22Rv1 (cell line): ENCODE results near the gene NEK11.

Experiments
- H3K27ac ChIP-seq: fragments of 450-650 bp; 2 replicates; pipeline ENCODE4 v1.5.1; 2017
- CTCF ChIP-seq: fragments of 450-650 bp; IDR thresholded peaks from 2 replicates; pipeline ENCODE4 v1.5.1; 2017; ENCODE audit warnings: mild to moderate bottlenecking
- ZFX ChIP-seq: fragments of 450-650 bp; IDR thresholded peaks from 2 replicates; pipeline ENCODE4 v1.6.1; 2017; ENCODE audit warnings: antibody characterized with exemption, borderline replicate concordance

NEK11 gene

GRCh38 chr3:131361464-131362421, 335.1 kb downstream of the NEK11 start:
- TF ChIP-seq ZFX = no peak
- no peak overlapping the region for H3K27ac ChIP-seq

GRCh38 chr3:131363275-131363674, 336.6 kb downstream of the NEK11 start:
- TF ChIP-seq ZFX (no peak), CTCF (no peak)
- no peak overlapping the region for H3K27ac ChIP-seq

- no peak overlapping the region for H3K27ac ChIP-seq
- TF ChIP-seq ZFX (no peak), CTCF (no peak)
These were observed 344.4 kb downstream of the NEK11 start for GRCh38 chr3:131370935-131371687.

- no peak for TF ChIP-seq ZFX
- no peak for TF ChIP-seq CTCF
These were observed 345.0 kb downstream of the NEK11 start for GRCh38 chr3:131371688-131372066.

GRCh38 chr3:131374741-131375140, 348.1 kb downstream of the NEK11 start:
- TF ChIP-seq ZFX (no peak), CTCF (no peak)
- H3K27ac ChIP-seq = no peak overlapping the region

More at GRCh38 chr3:131371688-131372066, 345.0 kb downstream of the NEK11 start:
- no peak overlapping the region for H3K27ac ChIP-seq

- peak overlapping the region; percentile 67 for H3K27ac ChIP-seq
These were observed 354.3 kb downstream of the NEK11 start for GRCh38 chr3:131380821-131381444.

GRCh38 chr3:131381445-131382291, 355.0 kb downstream of the NEK11 start, which contains the start of gene NUDT16:
TSS of gene NUDT16 (plus strand) at chr3:131381774. CDS start at chr3:131381805, 31 bp downstream.
- TF ChIP-seq CTCF = 0 out of 2 replicates have a peak, but pooled peaks have one; percentile 6
- TF ChIP-seq ZFX = no peak
- peak within 1 kb of the TSS; percentile 67 for H3K27ac ChIP-seq
